Neural cell (in vitro differentiated cells): ENCODE measurements around the gene UNC79. TPM values are rescaled to one million over a fixed set of nuclear protein-coding genes. Genes with fewer than 3 reads are reported as not detected.

Source experiments
- H2AFZ ChIP-seq: fragments of 200-600, 300-800 bp; sonication (generic), shearing (Covaris generic); 2 replicates; pipeline ENCODE4 v1.6.0; 2014; ENCODE audit warnings: low read depth, mild to moderate bottlenecking, antibody characterized with exemption, low read length, moderate library complexity
- H3F3A ChIP-seq: fragments of 200-600 bp; shearing (Covaris generic); 2 replicates; pipeline ENCODE4 v1.6.1; 2016; ENCODE audit warnings: mild to moderate bottlenecking, moderate library complexity, mixed read lengths, antibody characterized with exemption, low read length; ENCODE audit not compliant: insufficient read depth, poor library complexity, severe bottlenecking
- H3K27ac ChIP-seq: fragments of 200-600, 300-800 bp; sonication (generic), shearing (Covaris generic); 2 replicates; pipeline ENCODE4 v1.5.1; 2014; ENCODE audit warnings: mild to moderate bottlenecking, low read length, moderate library complexity
- H3K27me3 ChIP-seq: fragments of 300-800, 200-600 bp; sonication (generic), shearing (Covaris generic); 2 replicates; pipeline ENCODE4 v1.6.0; 2014; ENCODE audit warnings: mild to moderate bottlenecking, low read depth, low read length, moderate library complexity; ENCODE audit not compliant: insufficient read depth
- H3K36me3 ChIP-seq: fragments of 300-800, 200-600 bp; sonication (generic), shearing (Covaris generic); 2 replicates; pipeline ENCODE4 v1.5.1; 2014; ENCODE audit warnings: mild to moderate bottlenecking, antibody characterized with exemption, low read length, moderate library complexity; ENCODE audit not compliant: insufficient read depth
- H3K4me2 ChIP-seq: fragments of 300-800, 200-600 bp; sonication (generic), shearing (Covaris generic); 2 replicates; pipeline ENCODE4 v1.6.0; 2014; ENCODE audit warnings: mild to moderate bottlenecking, low read length
- H3K4me3 ChIP-seq: fragments of 300-800, 200-600 bp; sonication (generic), shearing (Covaris generic); 2 replicates; pipeline ENCODE4 v1.5.1; 2014; ENCODE audit warnings: mild to moderate bottlenecking, low read length, moderate library complexity
- H3K79me2 ChIP-seq: fragments of 200-600 bp; shearing (Covaris generic); replicated peaks from 2 replicates; pipeline ENCODE4 v1.6.0; 2014; ENCODE audit warnings: mild to moderate bottlenecking, low read length, moderate library complexity; ENCODE audit not compliant: insufficient read depth
- H3K9ac ChIP-seq: fragments of 300-800, 200-600 bp; sonication (generic), shearing (Covaris generic); 2 replicates; pipeline ENCODE4 v1.6.1; 2016; ENCODE audit warnings: mild to moderate bottlenecking, low read length, mixed read lengths
- H3K9me2 ChIP-seq: fragments of 200-600 bp; shearing (Covaris generic); 2 replicates; pipeline ENCODE4 v1.6.1; 2016; ENCODE audit warnings: mild to moderate bottlenecking, low read length, mixed read lengths; ENCODE audit not compliant: insufficient read depth
- H3K9me3 ChIP-seq: fragments of 200-600, 300-800 bp; sonication (generic), shearing (Covaris generic); 2 replicates; pipeline ENCODE4 v1.6.1; 2016; ENCODE audit warnings: mild to moderate bottlenecking, mixed run types, low read length, moderate library complexity, mixed read lengths
- H4K20me1 ChIP-seq: fragments of 200-600 bp; shearing (Covaris generic); 2 replicates; pipeline ENCODE4 v1.6.1; 2016; ENCODE audit warnings: mild to moderate bottlenecking, mixed run types; ENCODE audit not compliant: insufficient read depth
- CTCF ChIP-seq: fragments of 450-650 bp; IDR thresholded peaks from 2 replicates; pipeline ENCODE4 v1.5.1; 2014; ENCODE audit warnings: antibody characterized with exemption, mild to moderate bottlenecking, moderate library complexity; ENCODE audit not compliant: poor library complexity, severe bottlenecking
- EP300 ChIP-seq: fragments of 450-650 bp; conservative IDR thresholded peaks from 2 replicates; pipeline ENCODE4 v1.6.1; 2014; ENCODE audit warnings: antibody characterized with exemption, mild to moderate bottlenecking, moderate library complexity; ENCODE audit not compliant: poor library complexity, severe bottlenecking
- MXI1 ChIP-seq: fragments of 450-650 bp; conservative IDR thresholded peaks from 2 replicates; pipeline ENCODE4 v1.6.1; 2014; ENCODE audit warnings: antibody characterized with exemption, mild to moderate bottlenecking; ENCODE audit not compliant: poor library complexity, severe bottlenecking
- POLR2AphosphoS5 ChIP-seq: IDR thresholded peaks from 2 replicates; pipeline ENCODE4 v1.6.1; 2012
- RAD21 ChIP-seq: fragments of 450-650 bp; conservative IDR thresholded peaks from 2 replicates; pipeline ENCODE4 v1.6.1; 2014; ENCODE audit warnings: antibody characterized with exemption, mild to moderate bottlenecking, moderate library complexity
- REST ChIP-seq: IDR thresholded peaks from 2 replicates; pipeline ENCODE4 v1.6.1; 2012; ENCODE audit warnings: borderline replicate concordance
- SMC3 ChIP-seq: fragments of 450-650 bp; conservative IDR thresholded peaks from 2 replicates; pipeline ENCODE4 v1.6.1; 2014; ENCODE audit warnings: antibody characterized with exemption, mild to moderate bottlenecking, moderate library complexity; ENCODE audit not compliant: poor library complexity
- TAF1 ChIP-seq: IDR thresholded peaks from 2 replicates; pipeline ENCODE4 v1.6.1; 2012; ENCODE audit warnings: low read depth
- polyA plus RNA-seq: library from polyadenylated mRNA; depleted of rRNA; stranded (reverse); fragments of >200 nt; gene quantifications from 2 replicates; pipeline ENCODE4 v1.2.3, GENCODE V29; 2014

Gene UNC79
- polyA plus RNA-seq, 1 donor from 2014 or later, result 22.6 TPM

- Histone ChIP-seq H3K27ac (no peak overlapping the region), H3F3A (no peaks in the 10 kb centered on the region), H3K36me3 (no peaks in the 10 kb centered on the region), H3K9ac (no peak overlapping the region), H3K27me3 (no peaks in the 10 kb centered on the region), H3K9me2 (no peaks in the 10 kb centered on the region), H3K4me3 (no peak overlapping the region), H4K20me1 (no peaks in the 10 kb centered on the region), H3K4me2 (no peak overlapping the region), H3K79me2 (no peaks in the 10 kb centered on the region), H3K9me3 (no peaks in the 10 kb centered on the region), H2AFZ (no peak overlapping the region)
- TF ChIP-seq EP300 (no peak), POLR2AphosphoS5 (no peak), RAD21 (no peak), SMC3 (no peak), CTCF (no peak)
These were observed 51.0 kb downstream of the UNC79 start for GRCh38 chr14:93481758-93482157.

GRCh38 chr14:93490001-93490400 lies 59.3 kb downstream of the UNC79 start:
- Histone ChIP-seq H3K9me2 (no peaks in the 10 kb centered on the region), H3K4me2 (no peak overlapping the region), H3K36me3 (peaks cover 14% of the 10 kb centered on the region), H3K27ac (no peak overlapping the region), H3K27me3 (no peaks in the 10 kb centered on the region), H4K20me1 (no peaks in the 10 kb centered on the region), H3K4me3 (no peak overlapping the region), H3F3A (no peaks in the 10 kb centered on the region), H3K9ac (no peak overlapping the region), H3K79me2 (no peaks in the 10 kb centered on the region), H3K9me3 (no peaks in the 10 kb centered on the region), H2AFZ (no peak overlapping the region)
- no peak for TF ChIP-seq REST
- TF ChIP-seq CTCF, result no peak
- no peak for TF ChIP-seq RAD21
- TF ChIP-seq TAF1, result no peak
- TF ChIP-seq SMC3, result no peak
- no peak for TF ChIP-seq MXI1
- no peak for TF ChIP-seq EP300
